HepG2 (cell line): ENCODE data around the gene NCKIPSD. TPM values are rescaled to one million over a fixed set of nuclear protein-coding genes. Genes with fewer than 3 reads are reported as not detected.
A peak's percentile ranks its signal among the peaks of the same experiment; 100 is the strongest.

Experiments used
- CEBPZ ChIP-seq: IDR thresholded peaks from 2 replicates; pipeline ENCODE4 v1.6.1; 2012; ENCODE audit warnings: low read length, improper control_type of control experiment
- DNMT3B ChIP-seq: conservative IDR thresholded peaks from 2 replicates; pipeline ENCODE4 v1.6.1; 2016; ENCODE audit warnings: missing biosample characterization, control low read depth
- EED ChIP-seq: sonication (generic); formaldehyde crosslinking; IDR thresholded peaks from 2 replicates; pipeline ENCODE4 v1.5.0; 2020; ENCODE audit warnings: mild to moderate bottlenecking, missing genetic modification reagents
- ETV6 ChIP-seq: sonication (generic); formaldehyde crosslinking; conservative IDR thresholded peaks from 2 replicates; pipeline ENCODE4 v1.4.0; 2020; ENCODE audit warnings: missing genetic modification reagents
- HCFC1 ChIP-seq: fragments of 150-350 bp; IDR thresholded peaks from 2 replicates; pipeline ENCODE4 v1.6.1; 2014; ENCODE audit warnings: low read depth, low read length
- WIZ ChIP-seq: sonication (generic); formaldehyde crosslinking; IDR thresholded peaks from 2 replicates; pipeline ENCODE4 v1.5.1; 2020; ENCODE audit warnings: mild to moderate bottlenecking, missing genetic modification reagents
- ZBED4 ChIP-seq: sonication (generic); formaldehyde crosslinking; IDR thresholded peaks from 2 replicates; pipeline ENCODE4 v1.4.0; 2020; ENCODE audit warnings: missing genetic modification reagents, borderline replicate concordance
- ZBTB43 ChIP-seq: sonication (generic); formaldehyde crosslinking; conservative IDR thresholded peaks from 2 replicates; pipeline ENCODE4 v1.4.0; 2020; ENCODE audit warnings: missing genetic modification reagents
- ZNF12 ChIP-seq: sonication (generic); formaldehyde crosslinking; IDR thresholded peaks from 2 replicates; pipeline ENCODE4 v1.5.0; 2020; ENCODE audit warnings: missing genetic modification reagents
- ZNF329 ChIP-seq: sonication (generic); formaldehyde crosslinking; IDR thresholded peaks from 2 replicates; pipeline ENCODE4 v1.9.0; 2021; ENCODE audit warnings: low read depth, mild to moderate bottlenecking, missing genetic modification reagents
- ZNF460 ChIP-seq: sonication (generic); formaldehyde crosslinking; IDR thresholded peaks from 2 replicates; pipeline ENCODE4 v1.5.1; 2020; ENCODE audit warnings: missing genetic modification reagents, mild to moderate bottlenecking, borderline replicate concordance
- ZNF639 ChIP-seq: conservative IDR thresholded peaks from 2 replicates; pipeline ENCODE4 v1.6.1; 2018; ENCODE audit warnings: missing genetic modification reagents
- ZNF720 ChIP-seq: sonication (generic); formaldehyde crosslinking; IDR thresholded peaks from 2 replicates; pipeline ENCODE4 v1.4.0; 2020; ENCODE audit warnings: missing genetic modification reagents
- ZXDC ChIP-seq: sonication (generic); formaldehyde crosslinking; IDR thresholded peaks from 2 replicates; pipeline ENCODE4 v1.5.0; 2020; ENCODE audit warnings: mild to moderate bottlenecking, missing genetic modification reagents
- polyA plus RNA-seq, 8 experiments: library from polyadenylated mRNA; depleted of rRNA in 3 of 8; stranded (reverse) in 7 of 8; unstranded in 1 of 8; fragments of >200 nt; fragmentation: Illumina TruSeq in 4 of 8; extraction: Trizol in 4 of 8; gene quantifications; 2 replicates each; pipeline versions ENCODE4 v1.2.1 to v1.2.3, GENCODE V29; 2011 to 2016; ENCODE audit warnings: low read depth in 4 of 8, missing spikeins in 1 of 8, mixed read lengths in 1 of 8; ENCODE audit not compliant: insufficient read depth in 1 of 8
- total RNA-seq, 5 experiments: library from RNA; depleted of rRNA; stranded (reverse); fragments of >200 nt; fragmentation: Illumina TruSeq; extraction: Trizol; gene quantifications; 2 replicates each; pipeline ENCODE4 v1.2.3, GENCODE V29; 2016; ENCODE audit warnings: low read depth in 1 of 5

The NCKIPSD gene
- total and polyA plus RNA-seq, 2 of the 13 experiments (the other 11 are each of a cell fraction or from before 2014, with no cell fraction given) = 13.5 to 35.2 TPM

- no peak for TF ChIP-seq CEBPZ
- TF ChIP-seq ZXDC (CRISPR knock-in tag) = no peak
- TF ChIP-seq ETV6 (CRISPR knock-in tag) = no peak
- no peak for TF ChIP-seq EED (CRISPR knock-in tag)
- TF ChIP-seq HCFC1 = no peak
- no peak for TF ChIP-seq WIZ (CRISPR knock-in tag)
- no peak; the same call in 1 of the 2 replicates for TF ChIP-seq ZBED4 (CRISPR knock-in tag)
- no peak for TF ChIP-seq ZNF720 (CRISPR knock-in tag)
- peak; percentile 40; the same call in 1 of the 2 replicates for TF ChIP-seq ZBTB43 (CRISPR knock-in tag)
- no peak for TF ChIP-seq ZNF12 (CRISPR knock-in tag)
- TF ChIP-seq DNMT3B = no peak
- TF ChIP-seq ZNF329 (CRISPR knock-in tag) = no peak
- no peak for TF ChIP-seq ZNF639 (CRISPR knock-in tag)
- no peak; the same call in 1 of the 2 replicates for TF ChIP-seq ZNF460 (CRISPR knock-in tag)
Measured at GRCh38 chr3:48635222-48636021, 50.3 kb downstream of the NCKIPSD start, which contains the start of gene SLC26A6 (continued).
